Choroid plexus epithelial cell (primary cell): ENCODE measurements around the gene GNAI2.

Experiments used
- DNase-seq: peaks from one replicate; pipeline ENCODE4 v3.0.0-alpha.2; 2010; ENCODE audit warnings: low read depth
- H3K4me3 ChIP-seq: 2 replicates; pipeline ENCODE4 v1.5.1; 2011; ENCODE audit warnings: low read depth, mild to moderate bottlenecking, control low read depth, low read length, moderate library complexity
- CTCF ChIP-seq: conservative IDR thresholded peaks from 2 replicates; pipeline ENCODE4 v1.5.1; 2011; ENCODE audit warnings: low read depth, mild to moderate bottlenecking, control low read depth, inconsistent platforms, low read length, moderate library complexity

GNAI2 gene

GRCh38 chr3:50230794-50231125 lies 5.2 kb upstream of the GNAI2 start:
- TF ChIP-seq CTCF: no peak
- DNase-seq: no peak

GRCh38 chr3:50231581-50231980 lies 4.4 kb upstream of the GNAI2 start:
- DNase-seq: no peak
- no peak for TF ChIP-seq CTCF
- no peak overlapping the region for H3K4me3 ChIP-seq

More at GRCh38 chr3:50230794-50231125, 5.2 kb upstream of the GNAI2 start:
- no peak overlapping the region for H3K4me3 ChIP-seq

- H3K4me3 ChIP-seq: no peak overlapping the region
- no peak for DNase-seq
- TF ChIP-seq CTCF: no peak
These were observed 3.7 kb upstream of the GNAI2 start for GRCh38 chr3:50232303-50232702.

- H3K4me3 ChIP-seq: no peak overlapping the region
- no peak for DNase-seq
- no peak for TF ChIP-seq CTCF
These were observed 2.8 kb upstream of the GNAI2 start for GRCh38 chr3:50233176-50233575.

GRCh38 chr3:50236484-50237132 lies 604 bp downstream of the GNAI2 start:
- TF ChIP-seq CTCF: no peak
- peak overlapping the region; percentile 83 for H3K4me3 ChIP-seq
- DNase-seq: no peak

GRCh38 chr3:50237133-50237651 lies 1.2 kb downstream of the GNAI2 start:
- peak; percentile 46 for DNase-seq
- peak overlapping the region; percentile 83 for H3K4me3 ChIP-seq
- TF ChIP-seq CTCF: no peak
